Naive thymus-derived CD4-positive, alpha-beta T cell (primary cell): ENCODE results near the gene OXNAD1. TPM values are rescaled to one million over a fixed set of nuclear protein-coding genes. Genes with fewer than 3 reads are reported as not detected.

Experiments used
- ATAC-seq: fragments of 150-1000 bp; cut with Tn5 transposase; 2 replicates; pipeline ENCODE4 v1.10.0; 2021; ENCODE audit warnings: mild to moderate bottlenecking, moderate library complexity
- CTCF ChIA-PET: fragments of 350-600 bp; sonication (Branson Sonifier 250); formaldehyde crosslinking; loops from one replicate; lab custom pipeline; 2021; ENCODE audit warnings: antibody characterized with exemption; lab: Charles Lee
- POLR2A ChIA-PET: fragments of 350-600 bp; sonication (Branson Sonifier 250); formaldehyde crosslinking; loops from one replicate; lab custom pipeline; 2021; ENCODE audit warnings: antibody characterized with exemption, inconsistent platforms; lab: Charles Lee
- DNase-seq, 9 donors: peaks; one replicate each; pipeline versions ENCODE4 v3.0.0 to v3.0.0-alpha.2; 2020 to 2022; ENCODE audit warnings: mixed read lengths in 1 of 9
- H3K27ac ChIP-seq: one replicate; pipeline ENCODE4 v1.7.0; 2013; ENCODE audit warnings: mild to moderate bottlenecking, low read depth, low read length, moderate library complexity
- H3K27me3 ChIP-seq, 2 donors: one replicate each; pipeline ENCODE4 v1.7.0; 2013; ENCODE audit warnings: low read length in 2 of 2, mild to moderate bottlenecking in 2 of 2, moderate library complexity in 2 of 2; ENCODE audit not compliant: control insufficient read depth in 2 of 2, insufficient read depth in 2 of 2
- H3K36me3 ChIP-seq, 3 experiments: 1 replicate in 2 of 3; 2 replicates in 1 of 3; pipeline ENCODE4 v1.7.0; 2013; ENCODE audit warnings: low read length in 3 of 3, mild to moderate bottlenecking in 3 of 3, moderate library complexity in 1 of 3; ENCODE audit not compliant: insufficient read depth in 3 of 3, control insufficient read depth in 2 of 3
- H3K4me1 ChIP-seq, 2 donors: one replicate each; pipeline ENCODE4 v1.7.0; 2013; ENCODE audit warnings: low read length in 2 of 2, mild to moderate bottlenecking in 2 of 2, moderate library complexity in 1 of 2; ENCODE audit not compliant: control insufficient read depth in 2 of 2, insufficient read depth in 2 of 2
- H3K4me3 ChIP-seq: 2 replicates; pipeline ENCODE4 v1.7.0; 2013; ENCODE audit warnings: mild to moderate bottlenecking, low read length
- H3K9me3 ChIP-seq, 3 experiments: 1 replicate in 2 of 3; 2 replicates in 1 of 3; pipeline ENCODE4 v1.7.0; 2013; ENCODE audit warnings: low read length in 3 of 3; ENCODE audit not compliant: control insufficient read depth in 2 of 3
- H3K27ac Mint-ChIP-seq, 9 donors: one replicate each; pipeline ENCODE4 v1.8.0; 2020 to 2022; ENCODE audit warnings: mixed read lengths in 9 of 9, mild to moderate bottlenecking in 8 of 9, moderate library complexity in 5 of 9, inconsistent platforms in 2 of 9
- H3K27me3 Mint-ChIP-seq, 5 donors: one replicate each; pipeline ENCODE4 v1.8.0; 2021 to 2022; ENCODE audit warnings: mixed read lengths in 5 of 5, mild to moderate bottlenecking in 1 of 5
- H3K36me3 Mint-ChIP-seq, 5 donors: one replicate each; pipeline ENCODE4 v1.8.0; 2020 to 2022; ENCODE audit warnings: mixed read lengths in 5 of 5, mild to moderate bottlenecking in 3 of 5, inconsistent platforms in 1 of 5
- H3K4me1 Mint-ChIP-seq, 7 donors: one replicate each; pipeline ENCODE4 v1.8.0; 2020 to 2022; ENCODE audit warnings: mixed read lengths in 7 of 7, mild to moderate bottlenecking in 3 of 7, inconsistent platforms in 1 of 7
- H3K4me3 Mint-ChIP-seq, 10 donors: one replicate each; pipeline ENCODE4 v1.8.0; 2020 to 2022; ENCODE audit warnings: mild to moderate bottlenecking in 10 of 10, mixed read lengths in 10 of 10, moderate library complexity in 6 of 10, inconsistent platforms in 2 of 10
- H3K9me3 Mint-ChIP-seq, 11 donors: one replicate each; pipeline ENCODE4 v1.8.0; 2020 to 2022; ENCODE audit warnings: mixed read lengths in 11 of 11, mild to moderate bottlenecking in 4 of 11, inconsistent platforms in 1 of 11, moderate library complexity in 1 of 11
- intact Hi-C, 2 donors: fragments of 100-400 bp; cut with micrococcal nuclease; formaldehyde crosslinking; loops; one replicate each; pipeline ENCODE4 v1.15.1; 2023
- polyA plus RNA-seq, 2 donors: library from polyadenylated mRNA; unstranded; fragments of 300-500 nt; fragmentation: Illumina TruSeq; gene quantifications; one replicate each; pipeline ENCODE4 v1.2.3, GENCODE V29; 2021
- total RNA-seq, 6 experiments: library from RNA in 5 of 6; stranded (reverse) in 5 of 6; gene quantifications; 1 replicate in 5 of 6; 2 replicates in 1 of 6; pipeline ENCODE4 v1.2.3 and lab custom pipeline; 2021 to 2026

Gene OXNAD1
- total and polyA plus RNA-seq, 7 experiments from 2014 or later, result 80.3 to 171 (median 134) TPM

DNA sequence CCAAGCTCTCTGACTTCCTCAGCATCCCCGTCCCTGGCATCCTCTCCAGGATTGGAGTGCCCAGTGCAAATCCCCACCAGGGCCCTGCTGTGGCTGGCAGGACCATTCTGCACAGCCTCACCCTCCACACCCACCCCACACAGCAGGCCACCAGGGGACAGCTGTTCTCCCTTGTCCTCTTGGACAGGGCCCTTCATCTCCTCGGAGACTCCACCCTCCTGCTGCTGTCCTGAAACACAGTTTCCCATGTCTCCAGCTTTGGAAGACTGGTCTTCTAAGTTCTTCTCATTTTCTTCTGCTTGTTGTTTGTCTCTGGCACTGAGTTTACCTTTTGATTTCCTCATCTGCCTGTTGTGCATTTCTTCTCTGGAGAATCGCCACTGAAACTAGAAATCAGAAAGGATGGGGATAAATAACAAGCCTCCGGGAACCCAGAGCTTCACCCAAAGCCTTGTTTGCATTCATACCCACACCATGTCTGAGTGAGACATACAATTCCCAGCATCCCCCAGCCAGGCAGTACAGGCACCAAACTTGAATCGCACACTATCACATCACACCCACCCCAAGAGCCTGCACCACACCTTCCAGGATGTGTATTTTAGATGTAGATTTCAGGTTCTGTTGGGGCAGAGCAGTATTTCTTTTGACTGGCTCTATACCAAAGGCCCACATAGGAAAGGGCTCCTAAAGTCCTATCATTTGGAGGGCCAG lies 52.0 kb downstream of the OXNAD1 start:
- ChIA-PET CTCF (interaction anchor here (1.1 to 15.3 kb wide), 7 partner anchors 9 to 233 kb away, joined by 4 to 238 read pairs (median 6); no protein-coding TSS in a partner anchor), POLR2A (interaction anchor here (0.8 to 14.2 kb wide), 10 partner anchors 8 to 533 kb away, joined by 3 to 319 read pairs (median 7); partner anchors contain the start of genes DPH3 and OXNAD1)
- H3K27me3 Mint-ChIP-seq, result no peaks in the 10 kb centered on the region
- no peaks in the 10 kb centered on the region for H3K9me3 Mint-ChIP-seq
- intact Hi-C loops, result no loop called here
- H3K27ac Mint-ChIP-seq, result peak overlapping the region; percentile 79 to 98 (median 91)
- H3K36me3 Mint-ChIP-seq, result peaks cover 23 to 65% (median 52%) of the 10 kb centered on the region in 5 donors
- ATAC-seq (no peak), DNase-seq (no peak)
- Histone ChIP-seq H3K9me3 (no peaks in the 10 kb centered on the region), H3K27me3 (no peaks in the 10 kb centered on the region), H3K27ac (peak overlapping the region; percentile 60), H3K4me1 (peaks cover 63 to 81% of the 10 kb centered on the region in 2 donors), H3K36me3 (peaks cover 21 to 69% (median 27%) of the 10 kb centered on the region in 3 experiments), H3K4me3 (no peak overlapping the region)
- H3K4me3 Mint-ChIP-seq, result peak overlapping the region; percentile 42 to 81 (median 65)
- H3K4me1 Mint-ChIP-seq, result peaks cover 51 to 99% (median 93%) of the 10 kb centered on the region in 7 donors

DNA sequence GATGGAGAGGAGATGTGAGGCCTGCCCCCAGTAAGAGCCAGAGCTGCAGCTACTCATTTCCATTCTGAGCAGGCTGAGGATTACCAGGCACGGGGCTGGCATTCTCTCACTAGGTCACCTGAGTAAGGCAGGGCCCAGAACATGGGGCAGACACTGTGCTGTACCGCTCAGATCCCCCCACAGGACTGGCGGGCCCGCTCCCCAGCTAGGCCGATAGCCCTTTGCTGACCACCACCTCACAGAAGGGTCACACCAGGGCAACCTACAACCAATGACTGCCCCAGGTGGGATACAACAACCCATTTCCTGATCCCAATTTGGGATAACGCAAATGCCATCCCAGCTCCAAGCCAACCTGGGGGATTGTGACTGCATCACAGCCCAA lies 52.5 kb downstream of the OXNAD1 start:
- intact Hi-C loops, result no loop called here
- no peak for ATAC-seq

DNA sequence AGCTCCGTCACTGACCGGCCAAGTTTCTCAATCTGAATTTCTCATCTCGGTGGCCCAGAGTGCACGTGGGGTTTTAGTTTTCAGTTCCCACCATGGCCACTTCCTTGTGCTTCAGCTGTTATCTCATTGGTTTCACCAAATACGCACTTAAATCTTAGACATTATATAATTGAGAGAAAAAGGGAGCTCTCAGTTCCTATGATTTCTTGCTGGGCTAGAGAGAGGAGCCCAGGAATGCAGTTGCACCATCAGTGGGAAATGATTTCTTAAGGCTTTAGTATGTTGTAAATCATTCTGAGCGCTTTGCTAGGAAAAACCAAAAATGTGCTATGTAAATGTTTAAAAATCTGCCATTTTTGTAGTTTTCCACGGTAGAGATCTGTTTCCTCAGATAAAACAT lies 53.2 kb downstream of the OXNAD1 start:
- POLR2A ChIA-PET, result interaction anchor here (1.0 to 14.2 kb wide), 6 partner anchors 14 to 198 kb away, joined by 3 to 319 read pairs (median 54); no protein-coding TSS in a partner anchor
- intact Hi-C loops, result loop anchor here in 1 of 2 donors (2.0 kb wide), 1 partner anchor 233 kb away; no protein-coding TSS in a partner anchor
- Mint-ChIP-seq H3K27me3 (no peaks in the 10 kb centered on the region), H3K4me1 (peaks cover 46 to 94% (median 82%) of the 10 kb centered on the region in 7 donors), H3K4me3 (peak overlapping the region in 9 of 10 donors; percentile 14 to 78 (median 69)), H3K36me3 (peaks cover 23 to 57% (median 54%) of the 10 kb centered on the region in 5 donors), H3K9me3 (no peaks in the 10 kb centered on the region), H3K27ac (peak overlapping the region; percentile 79 to 98 (median 91))
- Histone ChIP-seq H3K4me1 (peaks cover 52 to 69% of the 10 kb centered on the region in 2 donors), H3K9me3 (no peaks in the 10 kb centered on the region), H3K27me3 (no peaks in the 10 kb centered on the region), H3K4me3 (no peak overlapping the region), H3K36me3 (peaks cover 25 to 78% (median 28%) of the 10 kb centered on the region in 3 experiments), H3K27ac (peak overlapping the region; percentile 60)
- ATAC-seq (no peak), DNase-seq (no peak)
- CTCF ChIA-PET, result interaction anchor here (1.1 to 15.3 kb wide), 11 partner anchors 10 to 211 kb away, joined by 3 to 238 read pairs (median 9); partner anchors contain the start of genes DPH3 and OXNAD1

More for the DNA sequence above, 52.5 kb downstream of the OXNAD1 start:
- Histone ChIP-seq H3K36me3 (peaks cover 24 to 75% (median 27%) of the 10 kb centered on the region in 3 experiments), H3K27me3 (no peaks in the 10 kb centered on the region), H3K9me3 (no peaks in the 10 kb centered on the region), H3K4me3 (no peak overlapping the region), H3K4me1 (peaks cover 58 to 76% of the 10 kb centered on the region in 2 donors), H3K27ac (peak overlapping the region; percentile 60)
- Mint-ChIP-seq H3K9me3 (no peaks in the 10 kb centered on the region), H3K4me3 (peak overlapping the region; percentile 42 to 81 (median 70)), H3K27ac (peak overlapping the region; percentile 79 to 98 (median 91)), H3K4me1 (peaks cover 46 to 98% (median 87%) of the 10 kb centered on the region in 7 donors), H3K36me3 (peaks cover 23 to 60% (median 54%) of the 10 kb centered on the region in 5 donors), H3K27me3 (no peaks in the 10 kb centered on the region)
- ChIA-PET POLR2A (interaction anchor here (1.0 to 14.2 kb wide), 6 partner anchors 13 to 532 kb away, joined by 3 to 319 read pairs (median 52); no protein-coding TSS in a partner anchor), CTCF (interaction anchor here (1.3 to 15.3 kb wide), 7 partner anchors 10 to 49 kb away, joined by 4 to 238 read pairs (median 15); no protein-coding TSS in a partner anchor)
- no peak for DNase-seq

DNA sequence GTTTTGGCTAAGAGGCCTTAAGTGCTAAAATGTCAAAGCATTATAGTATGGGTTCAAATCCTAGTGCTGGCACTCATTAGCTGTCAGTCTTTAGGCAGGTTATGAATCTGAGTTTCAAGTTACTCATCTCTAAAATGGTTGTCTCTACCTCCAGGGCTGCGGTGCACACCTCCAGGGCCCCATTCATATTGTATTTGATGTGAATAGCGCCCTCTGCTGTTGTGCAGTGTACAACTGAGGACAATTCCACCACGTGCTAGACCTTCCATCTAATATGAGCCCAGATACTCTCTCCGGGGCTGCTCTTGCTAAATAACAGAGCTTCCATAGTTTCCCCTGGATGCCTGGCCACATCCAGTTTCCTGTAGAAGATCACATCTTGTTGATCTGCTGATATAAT lies 54.3 kb downstream of the OXNAD1 start:
- peak overlapping the region; percentile 60 for H3K27ac ChIP-seq
- DNase-seq, result peak in 8 of 9 donors; percentile 66 to 81 (median 78)
- H3K4me1 ChIP-seq, result peaks cover 40 to 58% of the 10 kb centered on the region in 2 donors
- no peaks in the 10 kb centered on the region for H3K27me3 ChIP-seq
- intact Hi-C loops, result loop anchor here (1.0 to 2.0 kb wide), 9 partner anchors 9 to 231 kb away; partner anchors contain the start of gene OXNAD1 (in 1 of the 2)
- no peaks in the 10 kb centered on the region for H3K9me3 Mint-ChIP-seq
- H3K4me3 Mint-ChIP-seq, result peak overlapping the region; percentile 35 to 78 (median 60)
- peaks cover 25 to 75% (median 29%) of the 10 kb centered on the region in 3 experiments for H3K36me3 ChIP-seq
- H3K27ac Mint-ChIP-seq, result peak overlapping the region; percentile 79 to 98 (median 91)
- CTCF ChIA-PET, result interaction anchor here (0.5 to 15.3 kb wide), 17 partner anchors 11 to 236 kb away, joined by 3 to 238 read pairs (median 7); partner anchors contain the start of genes DPH3 and OXNAD1
- peak; percentile 93 for ATAC-seq
- peaks cover 23 to 61% (median 54%) of the 10 kb centered on the region in 5 donors for H3K36me3 Mint-ChIP-seq
- H3K27me3 Mint-ChIP-seq, result no peaks in the 10 kb centered on the region
- peaks cover 44 to 89% (median 81%) of the 10 kb centered on the region in 7 donors for H3K4me1 Mint-ChIP-seq
- no peak overlapping the region for H3K4me3 ChIP-seq
- POLR2A ChIA-PET, result interaction anchor here (0.9 to 14.2 kb wide), 10 partner anchors 9 to 54 kb away, joined by 3 to 319 read pairs (median 4); partner anchors contain the start of genes DPH3 and OXNAD1
- no peaks in the 10 kb centered on the region for H3K9me3 ChIP-seq

DNA sequence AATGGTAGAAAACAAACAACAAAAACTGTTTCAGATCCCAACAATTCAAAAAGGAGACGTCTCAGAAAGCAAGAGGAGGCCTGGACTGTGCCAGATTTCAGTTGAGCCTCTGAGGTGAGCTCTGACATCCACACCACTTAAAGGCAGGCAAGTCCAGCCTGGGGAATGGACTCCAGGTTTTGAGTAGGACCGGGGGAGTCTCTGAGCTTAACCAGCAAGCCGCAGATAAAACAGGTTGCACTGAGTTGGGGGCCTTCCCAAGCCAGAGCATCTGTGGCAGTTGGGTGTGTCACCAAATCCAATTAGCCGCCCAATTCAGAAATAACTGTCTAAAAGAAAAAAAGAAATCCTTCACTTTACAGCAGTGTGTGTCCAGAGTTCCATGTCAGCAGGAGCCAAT lies 54.7 kb downstream of the OXNAD1 start:
- intact Hi-C loops, result loop anchor here (1.0 to 2.0 kb wide), 9 partner anchors 9 to 231 kb away; partner anchors contain the start of gene OXNAD1 (in 1 of the 2)
- H3K4me3 Mint-ChIP-seq, result peak overlapping the region in 7 of 10 donors; percentile 39 to 78 (median 64)
- Histone ChIP-seq H3K36me3 (peaks cover 25 to 77% (median 29%) of the 10 kb centered on the region in 3 experiments), H3K27me3 (no peaks in the 10 kb centered on the region), H3K4me3 (no peak overlapping the region), H3K27ac (peak overlapping the region; percentile 60), H3K4me1 (peaks cover 36 to 54% of the 10 kb centered on the region in 2 donors), H3K9me3 (no peaks in the 10 kb centered on the region)
- peak overlapping the region; percentile 86 to 98 (median 91) for H3K27ac Mint-ChIP-seq
- POLR2A ChIA-PET, result interaction anchor here (0.6 to 14.2 kb wide), 10 partner anchors 9 to 59 kb away, joined by 3 to 319 read pairs (median 3); partner anchors contain the start of genes DPH3 and OXNAD1
- H3K4me1 Mint-ChIP-seq, result peaks cover 46 to 85% (median 78%) of the 10 kb centered on the region in 7 donors
- H3K27me3 Mint-ChIP-seq, result no peaks in the 10 kb centered on the region
- peaks cover 23 to 62% (median 52%) of the 10 kb centered on the region in 5 donors for H3K36me3 Mint-ChIP-seq
- CTCF ChIA-PET, result interaction anchor here (1.0 to 15.3 kb wide), 14 partner anchors 12 to 230 kb away, joined by 3 to 238 read pairs (median 8); partner anchors contain the start of genes DPH3 and OXNAD1
- no peaks in the 10 kb centered on the region for H3K9me3 Mint-ChIP-seq
- ATAC-seq (no peak), DNase-seq (no peak)
